DND-41 (cell line): Measurements from ENCODE around the gene FASTK.

Experiments
- ATAC-seq: fragments of 200-7000 bp; cut with Tn5 transposase; 3 replicates; pipeline ENCODE4 v1.9.1; 2021; ENCODE audit warnings: low read depth; ENCODE audit not compliant: insufficient read depth
- DNase-seq: peaks from one replicate; pipeline ENCODE4 v3.0.0-alpha.2; 2020
- H2AFZ ChIP-seq: 2 replicates; pipeline ENCODE4 v1.6.0; 2012; ENCODE audit warnings: low read depth, low read length
- H3K27ac ChIP-seq: 2 replicates; pipeline ENCODE4 v1.5.1; 2012; ENCODE audit warnings: low read length, inconsistent platforms
- H3K27me3 ChIP-seq: fragments of 200-600 bp; sonication (generic); 2 replicates; pipeline ENCODE4 v1.6.0; 2012; ENCODE audit warnings: low read length, mild to moderate bottlenecking, inconsistent platforms; ENCODE audit not compliant: insufficient read depth, poor library complexity
- H3K36me3 ChIP-seq: 2 replicates; pipeline ENCODE4 v1.5.1; 2012; ENCODE audit warnings: low read length, inconsistent platforms; ENCODE audit not compliant: insufficient read depth
- H3K4me1 ChIP-seq: 2 replicates; pipeline ENCODE4 v1.5.1; 2012; ENCODE audit warnings: mild to moderate bottlenecking, low read length; ENCODE audit not compliant: insufficient read depth
- H3K4me2 ChIP-seq: 2 replicates; pipeline ENCODE4 v1.6.0; 2012; ENCODE audit warnings: mild to moderate bottlenecking, moderate library complexity, low read length, inconsistent platforms; ENCODE audit not compliant: insufficient read depth
- H3K4me3 ChIP-seq, 2 experiments: fragments of 200-600 bp in 1 of 2; shearing (Covaris generic) in 1 of 2; 2 replicates each; pipeline ENCODE4 v1.5.1; 2012 to 2016; ENCODE audit warnings: inconsistent platforms in 2 of 2, low read length in 2 of 2, mild to moderate bottlenecking in 2 of 2, low read depth in 1 of 2, moderate library complexity in 1 of 2
- H3K79me2 ChIP-seq: 2 replicates; pipeline ENCODE4 v1.6.0; 2012; ENCODE audit warnings: low read length, inconsistent platforms; ENCODE audit not compliant: insufficient read depth
- H3K9ac ChIP-seq: 2 replicates; pipeline ENCODE4 v1.6.0; 2012; ENCODE audit warnings: low read depth, mild to moderate bottlenecking, inconsistent platforms, low read length, moderate library complexity
- H3K9me3 ChIP-seq: 2 replicates; pipeline ENCODE4 v1.5.1; 2012; ENCODE audit warnings: low read length, moderate library complexity, mild to moderate bottlenecking, inconsistent platforms; ENCODE audit not compliant: insufficient read depth, severe bottlenecking
- H4K20me1 ChIP-seq: 2 replicates; pipeline ENCODE4 v1.6.0; 2012; ENCODE audit warnings: low read length; ENCODE audit not compliant: insufficient read depth
- EZH2 ChIP-seq: IDR thresholded peaks from 3 replicates; pipeline ENCODE4 v1.6.1; 2012; ENCODE audit warnings: borderline replicate concordance, low read depth, mild to moderate bottlenecking, moderate library complexity, low read length, inconsistent platforms; ENCODE audit not compliant: severe bottlenecking
- TF ChIP-seq, protein P1 (sequence below): IDR thresholded peaks from 2 replicates; pipeline ENCODE4 v1.5.1; 2012; ENCODE audit warnings: borderline replicate concordance, low read length, moderate library complexity, mild to moderate bottlenecking; ENCODE audit not compliant: poor library complexity, severe bottlenecking; ENCODE audit errors: extremely low read depth

Gene FASTK

DNA sequence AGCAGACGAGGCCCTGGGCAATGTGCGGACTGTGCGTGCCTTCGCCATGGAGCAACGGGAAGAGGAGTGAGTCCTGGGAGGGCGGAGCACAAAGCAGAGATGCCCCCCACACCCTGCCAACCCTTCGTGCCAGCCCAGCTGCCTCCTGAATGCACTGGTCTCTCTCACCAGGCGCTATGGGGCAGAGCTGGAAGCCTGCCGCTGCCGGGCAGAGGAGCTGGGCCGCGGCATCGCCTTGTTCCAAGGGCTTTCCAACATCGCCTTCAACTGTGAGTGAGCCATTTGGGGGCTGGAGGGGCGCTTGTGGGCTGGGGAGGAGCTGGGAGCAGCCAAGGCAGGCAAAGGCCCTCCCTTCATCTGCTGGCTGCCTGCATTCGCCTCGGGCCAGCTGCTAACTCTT lies 44.7 kb downstream of the FASTK start:
- DNase-seq (no peak), ATAC-seq (no peak)
- H3K9me3 ChIP-seq: no peaks in the 10 kb centered on the region
- peaks cover 7% of the 10 kb centered on the region; the same call in 1 of the 2 replicates for H3K79me2 ChIP-seq
- no peak overlapping the region for H2AFZ ChIP-seq
- H3K27me3 ChIP-seq: no peaks in the 10 kb centered on the region
- H3K36me3 ChIP-seq: peaks cover 56% of the 10 kb centered on the region
- TF ChIP-seq, protein P1, sequence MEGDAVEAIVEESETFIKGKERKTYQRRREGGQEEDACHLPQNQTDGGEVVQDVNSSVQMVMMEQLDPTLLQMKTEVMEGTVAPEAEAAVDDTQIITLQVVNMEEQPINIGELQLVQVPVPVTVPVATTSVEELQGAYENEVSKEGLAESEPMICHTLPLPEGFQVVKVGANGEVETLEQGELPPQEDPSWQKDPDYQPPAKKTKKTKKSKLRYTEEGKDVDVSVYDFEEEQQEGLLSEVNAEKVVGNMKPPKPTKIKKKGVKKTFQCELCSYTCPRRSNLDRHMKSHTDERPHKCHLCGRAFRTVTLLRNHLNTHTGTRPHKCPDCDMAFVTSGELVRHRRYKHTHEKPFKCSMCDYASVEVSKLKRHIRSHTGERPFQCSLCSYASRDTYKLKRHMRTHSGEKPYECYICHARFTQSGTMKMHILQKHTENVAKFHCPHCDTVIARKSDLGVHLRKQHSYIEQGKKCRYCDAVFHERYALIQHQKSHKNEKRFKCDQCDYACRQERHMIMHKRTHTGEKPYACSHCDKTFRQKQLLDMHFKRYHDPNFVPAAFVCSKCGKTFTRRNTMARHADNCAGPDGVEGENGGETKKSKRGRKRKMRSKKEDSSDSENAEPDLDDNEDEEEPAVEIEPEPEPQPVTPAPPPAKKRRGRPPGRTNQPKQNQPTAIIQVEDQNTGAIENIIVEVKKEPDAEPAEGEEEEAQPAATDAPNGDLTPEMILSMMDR: no peak
- TF ChIP-seq EZH2: no peak
- H3K27ac ChIP-seq: no peak overlapping the region
- H4K20me1 ChIP-seq: 0 out of 2 replicates have a peak, but pooled peaks cover 9% of the 10 kb centered on the region
- no peak overlapping the region for H3K4me2 ChIP-seq
- no peak overlapping the region for H3K9ac ChIP-seq
- H3K4me1 ChIP-seq: no peaks in the 10 kb centered on the region
- H3K4me3 ChIP-seq: no peak overlapping the region

DNA sequence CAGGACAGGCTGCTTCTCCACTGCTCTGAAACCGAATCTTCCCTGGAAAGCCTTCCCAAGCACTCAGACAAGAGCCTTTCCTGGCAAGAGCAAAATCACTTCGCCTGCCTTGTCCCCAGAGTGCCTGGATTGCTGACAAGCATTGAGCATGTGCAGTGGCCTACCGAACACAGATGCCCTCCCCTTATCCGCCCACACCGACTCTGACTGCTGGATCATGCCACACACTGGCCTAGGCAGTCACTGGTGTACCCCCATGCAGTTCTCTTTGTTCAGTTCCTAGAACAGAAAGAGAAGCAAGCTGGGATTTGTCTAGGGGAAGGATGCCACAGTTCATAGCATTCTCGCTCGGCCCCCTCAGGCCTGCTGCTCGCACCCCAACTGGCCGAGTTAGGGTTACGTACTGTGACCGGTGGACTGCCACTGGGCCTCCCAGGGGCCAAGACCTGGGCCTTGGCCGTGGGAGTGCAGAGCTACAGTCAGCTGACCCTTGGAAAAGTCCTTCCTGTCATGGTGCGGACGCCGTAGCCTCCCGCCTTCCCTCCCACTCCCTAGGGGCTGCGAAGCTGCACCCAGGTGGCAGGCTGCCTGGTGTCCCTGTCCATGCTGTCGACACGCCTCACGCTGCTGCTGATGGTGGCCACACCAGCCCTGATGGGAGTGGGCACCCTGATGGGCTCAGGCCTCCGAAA lies 45.4 kb downstream of the FASTK start:
- Histone ChIP-seq H4K20me1 (0 out of 2 replicates have a peak, but pooled peaks cover 11% of the 10 kb centered on the region), H3K4me3 (no peak overlapping the region), H3K9ac (no peak overlapping the region), H3K4me2 (no peak overlapping the region), H3K79me2 (peaks cover 9% of the 10 kb centered on the region; the same call in 1 of the 2 replicates), H3K9me3 (no peaks in the 10 kb centered on the region), H3K36me3 (peaks cover 56% of the 10 kb centered on the region), H2AFZ (no peak overlapping the region), H3K4me1 (peaks cover under 1% of the 10 kb centered on the region; the same call in 1 of the 2 replicates), H3K27ac (no peak overlapping the region), H3K27me3 (no peaks in the 10 kb centered on the region)
- no peak for DNase-seq
- no peak for TF ChIP-seq EZH2
- TF ChIP-seq, protein P1: no peak
- ATAC-seq: no peak

GRCh38 chr7:151034312-151035025 lies 46.1 kb downstream of the FASTK start:
- Histone ChIP-seq H3K9me3 (no peaks in the 10 kb centered on the region), H3K79me2 (peaks cover 15% of the 10 kb centered on the region), H3K9ac (no peak overlapping the region), H3K36me3 (peaks cover 56% of the 10 kb centered on the region), H3K4me2 (no peak overlapping the region), H3K27me3 (no peaks in the 10 kb centered on the region), H3K4me1 (peaks cover 8% of the 10 kb centered on the region), H2AFZ (no peak overlapping the region), H4K20me1 (0 out of 2 replicates have a peak, but pooled peaks cover 11% of the 10 kb centered on the region), H3K4me3 (no peak overlapping the region), H3K27ac (no peak overlapping the region)
- DNase-seq (no peak), ATAC-seq (no peak)
- no peak for TF ChIP-seq EZH2
- TF ChIP-seq, protein P1: no peak
